SK-N-MC (cell line): ENCODE measurements around the gene BCKDHB.

Source experiments
- EZH2 ChIP-seq: fragments of 200-600 bp; sonication (generic); IDR thresholded peaks from one replicate; pipeline ENCODE4 v1.6.1; 2017; ENCODE audit warnings: antibody characterized with exemption
- FOXP2 ChIP-seq: optimal IDR thresholded peaks from 2 replicates; pipeline ENCODE3; 2011; ENCODE audit warnings: mild to moderate bottlenecking, moderate library complexity; ENCODE audit not compliant: insufficient read depth; ENCODE audit errors: extremely low read length, control extremely low read depth
- POLR2AphosphoS5 ChIP-seq: IDR thresholded peaks from 2 replicates; pipeline ENCODE4 v1.6.1; 2012; ENCODE audit warnings: mild to moderate bottlenecking, low read depth, low read length, borderline replicate concordance

- TF ChIP-seq EZH2 (no peak), POLR2AphosphoS5 (no peak), FOXP2 (no peak)
Measured at GRCh38 chr6:80302716-80303115, 196.2 kb downstream of the BCKDHB start.
